ENCODE data around the gene SH3TC2.
"Not testable (repeated sequence)": the region's sequence is repeated elsewhere in the genome, so short reads cannot be mapped to it uniquely, and the experiment has no call there.

SH3TC2 gene

GRCh38 chr5:149063017-149063687 is at the start of gene SH3TC2:
TSS of gene SH3TC2 (minus strand) at chr5:149063062. CDS start at chr5:149063022, 40 bp downstream.
- no peak for FAIRE-seq

DNA sequence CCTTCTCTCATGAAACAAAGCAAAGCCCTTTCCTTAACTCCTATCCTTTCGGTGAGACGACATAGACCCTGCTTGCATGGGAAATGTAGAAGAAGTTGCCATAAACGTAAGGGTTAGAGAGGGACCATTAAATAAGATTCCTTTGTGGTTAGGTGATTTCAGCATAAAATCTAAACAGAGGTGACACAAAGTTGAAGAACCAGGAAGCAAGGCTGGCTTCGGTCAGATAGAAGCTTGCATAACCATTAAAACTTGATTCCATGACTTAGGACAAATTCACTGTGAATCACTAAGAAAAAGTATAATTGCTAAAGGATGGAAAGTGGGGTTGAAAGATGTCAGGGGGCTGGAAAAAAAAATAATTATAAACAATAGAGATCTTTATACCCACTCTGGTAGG is 47.5 kb upstream of the SH3TC2 start:
- FAIRE-seq: no peak

DNA sequence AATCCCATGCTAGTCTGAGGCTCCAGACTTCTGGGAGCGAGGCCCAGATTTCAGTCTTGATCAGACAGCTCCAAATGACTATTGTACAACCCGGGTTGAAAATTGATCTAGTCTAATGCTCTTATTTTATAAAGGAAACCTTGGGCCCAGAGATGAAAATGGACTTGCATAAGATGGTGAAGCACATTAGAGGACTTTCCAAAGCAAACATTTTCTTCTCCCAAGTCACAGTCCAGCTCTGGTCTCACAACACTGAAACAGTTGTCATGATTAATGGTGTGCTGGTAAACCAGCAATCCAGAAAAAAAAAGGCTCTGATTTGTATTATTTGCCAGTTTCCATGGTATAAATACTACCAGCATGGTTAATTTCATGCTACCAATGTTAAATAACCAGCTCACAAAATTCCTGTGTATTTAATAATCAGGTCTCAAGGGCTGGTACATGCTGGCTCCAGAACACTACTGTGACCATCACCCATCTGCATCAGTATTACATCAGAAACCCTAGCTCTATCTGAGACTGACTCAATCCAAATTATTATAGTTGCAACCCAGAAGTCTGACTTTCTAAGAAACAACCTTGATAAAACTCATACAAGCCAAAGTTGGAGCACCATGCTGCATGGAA is 45.9 kb upstream of the SH3TC2 start:
- FAIRE-seq: no peak

- no peak for FAIRE-seq
Observed at GRCh38 chr5:149100331-149100730, 37.5 kb upstream of the SH3TC2 start.

- FAIRE-seq: no peak
Observed at GRCh38 chr5:149099920-149100319, 37.1 kb upstream of the SH3TC2 start.

GRCh38 chr5:149094996-149095395 is 32.1 kb upstream of the SH3TC2 start:
- FAIRE-seq: no peak

GRCh38 chr5:149093625-149094024 is 30.8 kb upstream of the SH3TC2 start:
- FAIRE-seq: no peak

- FAIRE-seq: no peak
Observed at GRCh38 chr5:149089796-149090195, 26.9 kb upstream of the SH3TC2 start.

- FAIRE-seq: no peak
Observed at GRCh38 chr5:149088686-149089085, 25.8 kb upstream of the SH3TC2 start.

DNA sequence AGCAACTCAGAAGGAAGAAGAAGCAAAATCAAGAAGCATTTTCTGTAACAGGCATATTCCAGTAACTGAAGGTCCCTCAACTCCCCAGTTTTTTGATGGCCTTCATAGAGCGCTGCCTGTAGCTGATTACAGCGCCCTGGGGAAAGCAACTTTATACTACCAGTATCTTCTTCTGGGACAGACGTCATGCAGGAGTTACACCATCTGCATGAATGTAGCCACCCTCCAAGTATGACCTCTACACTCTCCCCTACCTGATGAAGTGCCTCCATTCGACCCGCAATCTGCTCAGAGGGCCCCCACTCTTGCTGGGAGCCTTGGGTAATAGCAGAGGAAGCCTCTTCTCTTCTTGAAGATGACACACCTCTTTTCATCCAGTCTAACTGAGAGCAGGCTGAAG is 21.0 kb upstream of the SH3TC2 start:
- no peak for FAIRE-seq

DNA sequence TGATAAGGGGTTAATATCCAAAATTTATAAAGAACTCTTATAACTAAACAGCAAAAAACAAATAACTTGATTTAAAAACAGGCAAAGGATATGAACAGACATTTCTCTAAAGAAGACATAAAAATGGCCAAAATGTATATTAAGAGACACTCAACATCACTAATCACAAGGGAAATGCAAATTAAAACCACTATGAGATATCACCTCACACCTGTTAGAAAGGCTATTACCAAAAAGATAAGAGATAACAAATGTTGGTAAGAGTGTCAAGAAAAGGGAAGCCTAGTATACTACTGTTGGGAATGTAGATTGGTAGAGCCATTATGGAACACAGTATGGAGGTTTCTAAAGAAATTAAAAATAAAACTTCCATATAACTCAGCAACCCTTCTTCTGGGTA is 19.4 kb upstream of the SH3TC2 start:
- no peak for FAIRE-seq

DNA sequence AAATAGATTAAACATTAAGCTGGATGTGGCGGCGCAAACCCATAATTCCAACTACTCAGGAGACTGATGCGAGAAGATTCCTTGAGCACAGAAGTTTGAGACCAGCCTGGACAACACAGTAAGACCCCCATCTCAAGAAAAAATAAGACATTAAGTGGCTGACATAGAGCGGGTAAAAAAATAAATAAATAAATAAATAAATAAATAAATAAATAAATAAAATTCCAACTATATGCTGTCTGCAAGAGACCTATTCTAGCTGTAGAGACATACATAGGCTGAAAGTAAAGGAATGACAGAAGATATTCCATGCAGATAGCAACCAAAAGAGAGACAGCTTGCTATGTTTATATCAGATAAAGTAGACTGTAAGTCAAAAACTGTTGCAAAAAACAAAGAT is 17.4 kb upstream of the SH3TC2 start:
- FAIRE-seq: no peak

GRCh38 chr5:149079883-149080282 is 17.0 kb upstream of the SH3TC2 start:
- FAIRE-seq: peak; percentile 27

DNA sequence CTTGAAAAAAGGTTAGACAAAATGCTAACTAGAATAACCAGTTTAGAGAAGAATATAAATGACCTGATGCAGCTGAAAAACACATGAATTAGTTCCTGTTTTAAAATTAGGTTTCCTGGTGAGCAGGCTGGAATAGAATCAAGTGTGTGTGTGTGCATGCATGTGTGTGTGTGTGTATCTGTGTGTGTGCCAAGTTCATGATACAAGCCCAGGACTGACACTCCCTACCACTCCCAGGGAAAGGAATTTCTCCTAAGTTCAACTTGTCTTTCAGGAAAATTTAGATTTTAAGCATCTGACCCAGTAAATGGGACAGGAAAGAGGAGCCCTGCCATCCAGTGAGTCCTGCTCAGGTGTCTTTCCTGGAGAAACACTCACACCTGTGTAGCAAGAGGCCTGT is 11.2 kb upstream of the SH3TC2 start:
- not testable (repeated sequence) for FAIRE-seq

DNA sequence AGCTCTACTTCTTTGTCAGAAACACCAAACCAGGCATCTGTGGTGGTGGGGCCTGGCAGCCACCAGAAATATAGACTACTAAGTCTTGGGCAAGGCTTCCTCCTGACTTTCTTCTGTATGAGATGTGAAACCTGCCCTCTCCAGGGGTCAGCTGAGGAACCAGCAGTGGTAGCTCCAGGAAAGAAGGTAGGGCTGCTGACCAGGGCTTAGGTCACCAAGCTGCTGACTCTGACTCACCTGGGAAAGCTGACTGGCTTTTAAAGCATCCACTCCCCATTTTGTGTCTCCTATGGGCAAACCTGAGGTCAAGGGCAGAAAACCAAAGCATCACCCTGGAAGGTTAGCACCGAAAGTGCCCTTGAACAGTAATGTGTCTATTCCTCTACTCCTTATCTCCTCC is 10.4 kb upstream of the SH3TC2 start:
- no peak for FAIRE-seq

DNA sequence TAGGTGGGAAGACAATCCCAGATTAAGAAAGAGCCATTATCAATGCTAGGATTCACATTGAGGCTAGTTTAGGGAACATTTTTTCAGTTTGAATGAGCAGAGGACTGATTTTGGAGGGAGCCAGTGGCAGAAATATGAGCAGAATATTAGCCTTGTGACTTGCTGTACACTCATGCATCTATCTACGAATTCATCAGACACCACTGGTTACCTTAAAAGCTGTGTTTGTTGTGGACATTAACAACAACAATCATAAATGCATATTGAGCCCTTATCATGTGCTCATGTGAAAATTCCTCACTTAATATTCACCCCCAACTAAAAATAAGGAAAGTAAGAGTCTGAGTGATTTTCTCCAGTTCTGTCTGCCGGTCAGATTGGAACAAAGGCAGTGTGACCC is 9.9 kb upstream of the SH3TC2 start:
- no peak for FAIRE-seq

DNA sequence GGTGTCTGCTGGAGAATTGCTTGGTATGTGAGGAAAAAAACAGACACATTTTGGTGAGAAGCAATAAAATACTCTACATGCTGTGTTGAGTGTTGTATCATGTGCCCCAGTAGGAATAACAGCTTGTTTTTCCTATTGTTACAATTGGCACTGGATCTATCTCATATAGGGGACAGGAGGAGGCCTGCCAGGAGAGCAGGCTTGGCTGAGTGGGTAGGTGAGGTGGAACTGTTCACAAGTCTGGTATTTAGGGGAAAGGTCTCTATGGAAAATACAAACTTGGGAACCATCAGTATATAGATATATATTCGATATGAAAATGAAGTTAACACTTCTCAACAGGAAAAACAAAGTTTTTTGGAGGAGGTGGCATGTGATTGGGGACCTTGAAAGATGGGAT is 9.5 kb upstream of the SH3TC2 start:
- FAIRE-seq: no peak

GRCh38 chr5:149071756-149072155 is 8.9 kb upstream of the SH3TC2 start:
- FAIRE-seq: no peak

DNA sequence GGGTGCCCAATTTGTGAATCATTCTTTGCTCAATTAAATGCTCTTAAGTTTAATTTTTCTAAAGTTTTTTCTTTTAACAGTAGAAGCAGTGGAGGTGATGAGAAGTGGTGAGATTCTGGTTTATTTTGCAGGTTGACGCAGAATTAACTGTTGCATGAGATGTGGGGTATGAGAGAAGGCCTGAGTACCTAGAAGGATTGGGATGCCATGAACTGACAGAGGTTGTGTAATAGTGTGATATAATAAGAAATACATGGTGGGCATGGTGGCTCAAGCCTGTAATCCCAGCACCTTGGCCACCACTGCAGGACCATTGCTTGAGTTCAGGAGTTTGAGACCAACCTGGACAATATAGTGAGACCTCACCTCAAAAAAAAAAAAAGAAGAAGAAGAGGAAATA is 8.4 kb upstream of the SH3TC2 start:
- no peak for FAIRE-seq

DNA sequence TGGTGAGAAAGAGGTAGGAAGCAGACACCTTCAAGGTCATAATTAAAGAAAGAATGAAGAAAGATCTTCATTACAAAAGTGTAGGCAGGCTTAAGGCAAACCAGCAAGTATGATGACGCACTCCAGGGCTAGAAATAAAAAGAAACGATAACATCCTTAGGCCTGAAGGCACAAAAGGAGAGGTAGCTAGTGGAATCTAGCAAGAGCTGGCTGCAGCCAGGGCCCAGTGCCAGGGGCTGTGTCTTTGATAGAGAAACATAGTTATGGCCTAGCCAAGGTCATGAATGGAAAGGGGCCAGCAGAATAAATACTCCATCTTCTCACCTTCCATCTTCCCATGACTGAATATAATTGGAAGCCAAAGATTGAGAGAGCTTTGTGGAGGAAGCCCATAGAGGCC is 6.8 kb upstream of the SH3TC2 start:
- no peak for FAIRE-seq

DNA sequence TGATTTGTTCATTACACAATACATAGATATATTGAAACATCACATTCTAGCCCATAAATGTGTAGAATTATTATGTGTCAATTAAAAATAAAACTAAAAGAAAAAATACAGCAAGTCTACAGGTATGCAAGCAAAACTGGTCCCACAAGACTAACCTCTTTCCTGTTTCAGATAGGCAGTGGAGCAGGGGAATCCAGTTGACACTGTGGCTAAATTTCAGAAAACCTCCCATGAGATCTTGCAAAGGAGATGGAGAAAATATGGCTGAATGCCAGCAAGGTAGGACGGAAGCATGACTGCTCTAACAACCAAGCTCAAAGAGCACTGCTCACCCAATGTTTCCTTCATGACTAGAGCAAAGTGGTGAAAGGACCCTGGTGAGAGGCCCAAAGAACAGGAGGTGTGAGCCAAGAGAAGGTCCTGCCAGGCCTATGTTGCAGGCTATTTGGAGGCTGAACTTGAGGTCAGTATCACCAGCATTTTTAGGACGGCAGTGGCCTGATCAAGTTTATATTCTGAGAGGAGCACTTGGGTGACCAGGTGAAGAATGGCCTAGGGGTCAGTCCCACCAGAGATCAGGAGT is 1.1 kb upstream of the SH3TC2 start:
- FAIRE-seq: no peak

DNA sequence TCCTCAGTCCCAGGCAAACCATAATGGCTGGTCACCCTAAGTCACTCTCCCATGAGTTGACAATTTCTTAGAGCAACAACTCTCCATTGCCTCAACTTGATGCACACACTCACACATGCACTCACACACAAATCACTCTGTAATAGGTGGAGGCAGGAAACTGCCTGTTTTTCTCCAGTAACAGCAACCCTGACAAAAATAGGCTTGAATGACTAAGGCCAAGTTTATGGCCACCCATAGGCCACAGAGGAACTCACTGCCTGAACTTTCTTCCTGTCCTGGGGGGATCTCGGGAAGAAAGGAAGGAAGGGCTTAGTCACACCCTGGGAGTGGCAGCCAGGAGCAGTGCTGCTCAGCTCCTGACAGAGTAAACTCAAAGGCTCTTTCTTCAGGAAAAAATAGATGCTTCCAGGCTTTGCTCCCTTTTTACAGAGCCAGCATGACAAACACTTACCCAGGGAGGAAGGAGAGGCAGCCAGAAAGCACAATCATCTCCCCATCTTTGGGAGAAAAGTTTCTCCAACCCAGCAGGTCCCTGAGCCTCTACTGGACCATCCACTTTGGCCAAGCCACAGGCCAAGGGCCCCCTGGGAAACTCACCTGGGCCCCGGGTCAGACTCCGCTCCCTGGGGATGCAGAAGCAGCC is 368 bp downstream of the SH3TC2 start:
- FAIRE-seq: no peak

DNA sequence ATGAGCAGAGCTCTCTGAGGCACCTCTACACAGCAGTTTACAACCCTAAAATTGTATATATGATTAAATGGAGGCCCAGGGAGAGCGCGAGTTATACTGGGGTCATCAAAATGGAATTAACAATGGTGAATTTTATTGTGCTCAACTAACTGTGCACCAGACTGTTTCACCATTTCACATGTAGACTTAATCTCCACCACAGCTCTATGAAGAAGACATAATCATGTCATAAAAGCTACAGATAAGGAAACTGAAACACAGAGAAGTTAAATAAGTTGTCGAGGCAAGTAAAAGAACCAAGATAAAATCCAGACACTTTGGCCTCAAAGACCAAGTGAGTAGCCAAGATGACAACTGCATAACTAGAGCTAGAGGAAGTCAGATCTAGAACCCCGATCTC is 1.5 kb downstream of the SH3TC2 start:
- no peak for FAIRE-seq

DNA sequence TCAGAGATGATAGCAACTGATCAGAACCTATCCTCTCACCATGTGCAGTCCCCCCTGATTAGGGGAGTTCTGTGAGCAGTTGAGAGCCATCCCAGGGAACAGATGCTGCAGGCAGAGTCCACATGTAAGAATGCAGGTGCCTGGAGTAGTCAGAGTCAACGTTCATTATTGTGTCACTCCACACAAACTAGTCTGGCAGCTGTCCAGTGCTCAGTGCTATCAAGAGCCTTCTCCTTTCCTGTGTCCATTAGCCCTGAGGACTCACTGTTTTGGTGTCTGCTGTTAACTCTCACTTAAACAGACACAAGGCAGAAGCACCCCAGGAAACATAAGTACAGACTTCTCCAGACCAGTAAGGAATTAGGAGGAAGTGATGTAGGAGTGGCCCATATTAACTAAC is 2.5 kb downstream of the SH3TC2 start:
- FAIRE-seq: no peak
